GM18951 (cell line): Measurements from ENCODE around the gene ETV4.
"Not testable (repeated sequence)": the region's sequence is repeated elsewhere in the genome, so short reads cannot be mapped to it uniquely, and the experiment has no call there.

ENCODE experiments used
- POLR2A ChIP-seq: IDR thresholded peaks from 4 replicates; pipeline ENCODE4 v1.6.1; 2011; ENCODE audit warnings: mild to moderate bottlenecking; ENCODE audit not compliant: insufficient read length, insufficient read depth; ENCODE audit errors: extremely low read depth
- in situ Hi-C: fragments of 300-500 bp; cut with MboI; formaldehyde crosslinking; loops from one replicate; pipeline ENCODE4 v1.12.0; 2022; ENCODE audit warnings: low sequenced_read_pairs, mixed read lengths, inconsistent platforms; ENCODE audit not compliant: unreplicated experiment

ETV4 gene

DNA sequence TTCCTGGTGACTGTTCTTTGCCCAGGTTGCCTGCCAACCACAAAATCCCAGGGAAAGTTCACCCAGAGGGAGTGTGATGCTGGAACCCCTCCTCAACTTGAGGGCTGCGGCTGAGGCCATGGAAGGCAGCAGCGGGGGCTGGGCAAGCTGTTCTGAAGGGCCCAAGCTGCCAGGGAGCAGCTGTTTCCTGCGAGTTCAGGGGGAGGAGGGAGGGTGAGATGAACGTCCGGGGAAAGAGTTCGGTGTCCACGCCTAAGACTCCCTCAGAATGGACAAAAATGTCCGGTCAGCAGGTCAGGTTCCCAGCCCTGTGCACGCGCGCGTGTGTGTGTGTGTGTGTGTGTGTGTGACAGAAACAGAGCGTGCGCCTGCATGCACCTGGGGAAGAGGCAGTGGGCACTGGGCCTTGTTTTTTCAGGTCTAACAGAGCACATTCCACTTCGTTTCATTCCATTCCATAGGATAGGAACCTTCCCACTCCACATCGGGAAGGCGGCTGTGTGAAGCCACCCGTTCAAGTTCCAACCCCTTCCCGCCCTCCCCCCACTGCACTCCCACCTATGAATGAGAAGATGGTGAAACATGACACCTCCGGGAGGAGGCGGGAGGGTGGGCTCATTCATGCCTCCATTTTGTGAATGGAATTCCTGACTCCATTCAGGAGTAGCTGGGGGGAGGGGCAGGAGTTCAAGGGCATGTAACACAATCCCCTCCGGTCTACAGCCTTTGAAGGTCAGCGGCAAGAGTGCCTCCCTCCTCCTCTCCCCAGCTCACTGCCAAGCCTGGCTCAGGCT lies 15.7 kb downstream of the ETV4 start:
- TF ChIP-seq POLR2A: no peak
- in situ Hi-C loops: no loop called here

DNA sequence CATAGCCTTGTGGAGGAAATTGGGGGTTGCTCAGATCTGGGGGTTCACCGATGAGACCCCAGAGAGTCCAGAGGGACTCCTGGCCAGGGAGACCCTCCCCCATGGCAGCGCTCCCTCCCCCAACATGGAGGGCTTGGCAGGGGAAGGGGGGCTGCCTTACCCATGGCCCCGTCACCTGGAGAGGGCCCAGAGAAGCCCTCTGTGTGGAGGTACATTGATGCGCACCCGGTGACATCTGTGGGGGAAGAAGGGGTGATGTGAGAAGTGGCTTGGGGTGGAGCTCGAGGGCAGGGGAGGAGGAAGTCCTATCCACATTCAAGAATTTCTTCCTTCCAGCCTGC lies 16.2 kb downstream of the ETV4 start:
- in situ Hi-C loops: no loop called here

DNA sequence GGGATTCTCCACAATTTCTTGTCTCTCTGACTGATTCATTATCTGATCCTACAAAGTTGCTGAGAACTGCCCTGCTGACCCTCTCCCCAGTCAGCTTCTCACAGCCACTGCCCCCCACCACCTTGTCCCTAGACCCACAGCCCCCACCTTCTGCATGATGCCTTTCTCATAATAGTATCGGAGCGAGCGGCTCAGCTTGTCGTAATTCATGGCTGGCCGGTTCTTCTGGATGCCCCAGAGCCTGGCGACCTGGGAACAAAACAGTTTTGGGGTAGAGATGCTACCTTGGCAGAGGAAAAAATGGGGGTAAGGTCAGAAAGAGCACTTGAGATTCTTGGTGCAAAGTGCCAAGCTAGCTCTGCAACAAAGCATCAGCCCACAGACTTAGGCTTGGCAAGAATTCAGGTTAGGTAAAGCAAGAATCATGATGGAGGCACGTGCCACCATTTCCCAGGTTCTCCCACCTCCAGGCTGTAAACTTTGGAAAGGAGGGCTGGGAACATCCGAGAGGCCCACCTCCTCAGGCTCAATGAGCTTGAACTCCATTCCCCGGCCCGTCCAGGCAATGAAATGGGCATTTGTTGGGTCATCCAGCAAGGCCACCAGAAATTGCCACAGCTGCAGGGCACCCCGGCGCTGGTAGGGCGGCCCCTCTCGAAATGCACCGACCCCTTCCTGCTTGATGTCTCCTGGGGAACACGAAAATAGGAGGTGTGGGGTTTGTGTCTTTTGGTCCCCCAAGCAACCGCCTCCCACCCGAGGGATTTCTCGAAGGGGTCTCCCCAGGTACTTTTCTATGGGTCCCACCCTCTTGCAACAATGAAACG lies 16.9 kb downstream of the ETV4 start:
- in situ Hi-C loops: no loop called here
- TF ChIP-seq POLR2A: no peak

More for the DNA sequence above, 16.2 kb downstream of the ETV4 start:
- no peak for TF ChIP-seq POLR2A

DNA sequence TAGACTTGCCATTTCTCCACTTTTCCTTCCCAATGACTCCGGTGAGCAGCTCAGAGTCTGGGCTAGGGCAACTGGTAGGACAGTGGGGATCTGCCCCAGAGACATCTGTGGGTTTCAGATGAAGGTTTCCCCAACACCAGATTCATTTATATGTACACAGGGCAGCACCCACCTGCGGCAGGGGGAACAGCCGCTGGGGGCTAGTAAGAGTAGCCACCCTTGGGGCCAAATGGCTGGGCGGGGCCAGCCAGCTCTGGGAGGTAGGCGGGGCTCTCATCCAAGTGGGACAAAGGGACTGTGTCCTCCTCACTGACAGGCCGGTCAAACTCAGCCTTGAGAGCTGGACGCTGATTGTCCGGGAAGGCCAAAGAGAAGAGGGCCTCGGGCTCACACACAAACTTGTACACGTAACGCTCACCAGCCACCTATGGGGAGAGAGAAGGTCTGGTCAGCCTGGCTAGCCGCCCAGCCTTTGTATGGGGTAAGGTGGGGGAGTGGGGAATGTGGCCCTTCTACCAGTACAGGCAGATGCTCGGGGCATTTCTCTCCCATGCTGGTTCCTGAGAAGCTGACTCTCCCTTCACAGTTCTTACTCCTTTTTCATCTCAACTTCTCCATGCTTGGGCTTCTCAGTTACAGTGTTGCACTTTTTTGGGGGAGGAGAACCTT lies 17.7 kb downstream of the ETV4 start:
- TF ChIP-seq POLR2A: no peak
- in situ Hi-C loops: no loop called here

DNA sequence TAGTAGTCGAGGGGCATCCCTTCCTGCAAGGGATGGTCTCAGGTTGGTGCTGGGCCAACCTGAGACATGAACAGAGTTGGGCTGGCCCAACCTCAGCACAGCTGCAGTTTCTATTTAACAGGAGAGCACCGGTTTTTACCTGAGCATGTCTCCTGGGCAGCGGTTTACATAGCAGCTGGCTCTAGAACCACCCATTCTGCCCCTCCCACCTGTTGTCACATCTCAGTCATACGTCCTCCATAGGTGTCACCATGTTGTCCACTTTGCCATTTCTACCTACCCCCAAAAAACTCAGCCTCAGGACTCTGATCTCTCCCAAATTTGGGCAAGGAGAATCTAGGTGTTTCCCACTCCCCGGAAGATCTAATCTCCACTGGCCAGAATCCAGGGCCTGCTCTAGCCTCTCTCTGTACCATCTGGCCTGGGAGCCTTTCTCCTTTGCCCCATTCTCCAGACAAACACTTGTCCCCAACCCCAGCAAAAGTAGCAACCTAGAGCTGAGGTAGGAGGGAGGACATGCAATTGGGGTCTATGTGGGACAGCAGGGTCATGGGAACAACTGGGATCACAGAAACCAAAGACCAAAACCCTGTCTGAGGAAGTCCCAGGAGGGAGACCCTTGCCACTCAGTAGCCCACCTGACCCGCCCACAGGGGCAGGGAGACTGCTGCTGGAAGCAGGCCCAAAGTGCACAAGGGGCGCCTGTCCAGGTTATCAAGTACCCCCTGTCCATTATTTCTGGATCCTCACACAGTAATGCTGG lies 19.1 kb downstream of the ETV4 start:
- in situ Hi-C loops: no loop called here
- no peak for TF ChIP-seq POLR2A

DNA sequence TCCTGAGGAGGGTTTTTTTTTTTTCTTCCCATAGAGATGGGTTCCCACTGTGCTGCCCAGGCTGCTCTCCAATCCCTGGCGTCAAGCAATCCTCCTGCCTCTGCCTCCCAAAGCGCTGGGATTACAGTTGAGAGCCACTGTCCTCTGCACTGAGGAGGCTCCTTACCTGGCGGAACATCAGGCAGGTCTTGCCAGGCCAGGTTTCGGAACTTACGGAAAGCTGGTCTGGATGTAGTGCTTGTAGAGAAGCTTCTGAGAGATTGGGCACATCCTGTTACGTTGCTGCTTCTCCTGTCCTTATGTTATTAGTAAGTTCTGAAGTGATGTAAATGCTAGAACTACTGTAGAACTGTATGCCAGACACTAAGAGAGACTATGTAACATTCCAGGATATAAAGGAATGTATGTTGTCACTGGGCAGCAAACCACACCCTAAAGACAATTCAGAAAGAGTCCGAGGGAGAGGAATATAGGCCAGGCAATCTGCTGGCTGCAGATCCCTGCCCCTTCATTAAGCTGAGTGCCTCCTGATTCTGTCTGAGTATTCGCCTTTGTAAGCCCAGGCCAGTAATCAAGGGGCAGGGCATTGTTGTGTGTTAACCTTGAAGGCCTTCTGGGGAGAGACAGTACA lies 21.1 kb downstream of the ETV4 start:
- TF ChIP-seq POLR2A: no peak
- in situ Hi-C loops: no loop called here

DNA sequence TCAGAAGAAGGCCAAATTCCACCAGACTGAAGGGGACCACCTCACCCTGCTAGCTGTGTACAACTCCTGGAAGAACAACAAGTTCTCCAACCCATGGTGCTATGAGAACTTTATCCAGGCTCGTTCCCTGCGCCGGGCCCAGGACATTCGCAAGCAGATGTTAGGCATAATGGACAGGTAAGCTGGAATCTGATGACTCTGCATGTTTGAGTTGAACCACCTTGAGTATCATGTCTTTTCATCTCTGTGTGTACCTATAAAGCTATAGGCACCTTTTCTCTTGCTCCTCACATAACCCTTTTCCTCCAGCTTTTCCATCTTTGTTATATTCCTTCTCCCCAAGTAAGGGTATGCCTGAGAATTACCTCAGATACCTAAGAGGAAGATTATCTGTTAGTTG lies 24.8 kb downstream of the ETV4 start:
- TF ChIP-seq POLR2A: no peak
- in situ Hi-C loops: no loop called here

DNA sequence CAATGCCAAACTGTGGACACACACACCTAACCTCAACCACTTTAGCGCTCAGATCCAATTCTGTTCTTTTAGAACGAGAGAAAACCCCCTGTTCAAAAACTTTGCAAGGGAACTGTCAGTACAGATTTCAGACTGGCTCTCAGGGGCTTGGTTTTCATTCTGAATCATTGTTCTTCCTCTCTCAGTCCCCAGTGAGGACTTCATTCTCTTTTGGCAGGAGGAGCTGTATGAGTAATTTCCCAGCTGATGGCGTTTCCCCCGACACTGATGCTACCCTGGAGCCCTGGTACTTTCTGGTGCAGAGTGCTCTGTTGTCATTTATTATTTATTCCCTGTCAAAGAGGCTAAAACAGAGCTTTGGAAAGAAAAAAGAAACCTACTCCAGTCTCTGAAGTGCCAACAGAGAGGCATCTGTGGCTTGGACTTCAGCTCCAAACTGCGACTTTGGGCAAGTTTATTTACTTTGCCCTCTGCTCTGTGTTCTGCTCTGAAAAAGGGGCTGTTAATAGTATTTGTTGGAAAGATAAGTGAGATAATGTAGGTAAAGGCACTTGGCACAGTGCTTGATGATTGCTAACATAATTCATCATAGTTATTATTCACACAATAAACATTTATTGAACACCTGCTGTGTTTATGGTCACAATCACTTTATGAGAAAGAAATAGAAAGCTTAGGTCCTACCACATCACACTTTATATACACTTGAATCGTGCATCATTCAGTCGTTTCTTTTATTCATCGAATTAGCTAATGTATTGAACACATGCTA lies 28.3 kb downstream of the ETV4 start:
- in situ Hi-C loops: no loop called here
- no peak for TF ChIP-seq POLR2A

DNA sequence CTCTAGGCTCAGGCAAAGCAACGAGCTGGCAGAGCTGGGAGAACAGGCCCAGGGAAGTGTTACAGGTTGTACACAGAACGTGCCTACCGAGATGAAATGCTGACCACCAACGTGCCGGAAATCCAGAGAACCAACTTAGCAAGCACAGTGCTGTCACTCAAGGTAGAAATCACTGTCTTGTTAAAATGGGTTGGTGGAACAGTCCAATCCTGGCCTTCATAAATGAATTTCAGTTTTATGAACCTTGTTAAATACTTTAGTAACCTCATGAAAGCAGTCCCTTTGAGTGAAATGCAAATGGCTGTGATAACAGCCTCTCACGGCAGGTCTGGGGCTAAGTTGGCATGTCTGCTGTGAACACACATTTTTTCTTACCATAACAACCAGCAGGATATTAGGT lies 29.0 kb downstream of the ETV4 start:
- TF ChIP-seq POLR2A: no peak
- in situ Hi-C loops: no loop called here

DNA sequence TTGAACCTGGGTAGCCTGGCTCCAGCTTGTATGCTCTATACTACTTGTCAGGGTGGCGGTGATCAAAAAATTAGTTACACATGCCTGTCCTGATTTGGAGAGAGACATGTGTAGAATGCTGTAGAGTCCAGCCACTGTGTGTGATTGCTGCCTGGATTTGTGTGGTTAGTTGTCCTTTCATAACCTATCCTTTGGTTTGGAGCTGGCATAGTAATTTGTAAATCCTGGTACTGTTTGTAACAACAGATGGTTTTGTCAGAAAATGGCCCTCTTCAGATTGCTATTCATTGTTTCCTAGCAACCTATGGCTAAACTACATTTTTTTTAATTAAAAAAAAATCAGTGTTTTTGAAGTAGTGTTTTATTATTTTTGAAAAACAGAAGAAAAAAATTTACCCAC lies 30.5 kb downstream of the ETV4 start:
- no peak for TF ChIP-seq POLR2A
- in situ Hi-C loops: no loop called here

DNA sequence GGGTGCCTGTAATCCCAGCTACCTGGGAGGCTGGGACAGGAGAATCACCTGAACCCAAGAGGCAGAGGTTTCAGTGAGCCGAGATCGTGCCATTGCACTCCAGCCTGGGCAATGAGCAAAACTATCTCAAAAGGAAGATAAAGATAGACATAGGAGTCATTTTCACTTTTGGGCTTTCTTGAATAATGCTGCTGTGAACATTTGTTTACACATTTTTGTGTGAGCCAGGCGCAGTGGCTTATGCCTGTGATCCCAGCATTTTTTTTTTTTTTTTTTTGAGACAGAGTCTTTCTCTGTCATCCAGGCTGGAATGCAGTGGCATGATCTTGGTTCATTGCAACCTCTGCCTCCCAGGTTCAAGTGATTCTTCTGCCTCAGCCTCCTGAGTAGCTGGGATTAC lies 34.9 kb downstream of the ETV4 start:
- in situ Hi-C loops: not testable (repeated sequence)

DNA sequence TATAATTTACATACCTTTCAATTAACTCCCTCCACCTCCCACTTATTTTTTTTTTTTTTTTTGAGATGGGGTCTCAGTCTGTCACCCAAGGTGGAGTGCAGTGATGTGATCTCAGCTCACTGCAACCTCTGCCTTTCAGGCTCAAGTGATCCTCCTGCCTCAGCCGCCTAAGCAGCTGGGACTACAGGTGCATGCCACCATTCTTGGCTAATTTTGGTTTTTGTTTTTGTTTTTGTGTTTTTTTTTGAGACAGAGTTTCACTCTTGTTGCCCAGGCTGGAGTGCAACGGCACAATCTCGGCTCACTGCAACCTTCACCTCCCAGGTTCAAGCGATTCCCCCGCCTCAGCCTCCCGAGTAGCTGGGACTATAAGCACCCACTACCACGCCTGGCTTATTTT lies 36.7 kb downstream of the ETV4 start:
- in situ Hi-C loops: not testable (repeated sequence)
